GM19238 (cell line): Measurements from ENCODE around the gene TRAPPC3.
A peak's percentile ranks its signal among the peaks of the same experiment; 100 is the strongest.

Experiments used
- DNase-seq: peaks from one replicate; pipeline ENCODE4 v3.0.0; 2011; ENCODE audit warnings: low spot score; ENCODE audit not compliant: insufficient read length

TRAPPC3 gene

GRCh38 chr1:36126797-36127500 lies 22.3 kb downstream of the TRAPPC3 start:
- no peak for DNase-seq

- DNase-seq: no peak
Measured at GRCh38 chr1:36126005-36126716, 23.1 kb downstream of the TRAPPC3 start.

- DNase-seq: no peak
Measured at GRCh38 chr1:36125129-36125991, 23.9 kb downstream of the TRAPPC3 start, which contains the start of gene COL8A2. TSS of gene COL8A2 (minus strand) at chr1:36125222. CDS start at chr1:36100242, 24,980 bp downstream.

- no peak for DNase-seq
Measured at GRCh38 chr1:36124404-36125128, 24.7 kb downstream of the TRAPPC3 start.

GRCh38 chr1:36123356-36123755 lies 25.9 kb downstream of the TRAPPC3 start:
- DNase-seq: peak; percentile 47

- DNase-seq: no peak
Measured at GRCh38 chr1:36122062-36123030, 26.9 kb downstream of the TRAPPC3 start.

- no peak for DNase-seq
Measured at GRCh38 chr1:36119456-36119855, 29.8 kb downstream of the TRAPPC3 start.

GRCh38 chr1:36118447-36119204 lies 30.7 kb downstream of the TRAPPC3 start:
- no peak for DNase-seq

GRCh38 chr1:36116901-36117300 lies 32.4 kb downstream of the TRAPPC3 start:
- no peak for DNase-seq

GRCh38 chr1:36115931-36116330 lies 33.4 kb downstream of the TRAPPC3 start:
- no peak for DNase-seq

- no peak for DNase-seq
Measured at GRCh38 chr1:36115200-36115669, 34.1 kb downstream of the TRAPPC3 start.

- no peak for DNase-seq
Measured at GRCh38 chr1:36114371-36114770, 34.9 kb downstream of the TRAPPC3 start.

GRCh38 chr1:36112823-36113222 lies 36.5 kb downstream of the TRAPPC3 start:
- no peak for DNase-seq

GRCh38 chr1:36111151-36111550 lies 38.1 kb downstream of the TRAPPC3 start:
- DNase-seq: no peak

GRCh38 chr1:36109041-36109679 lies 40.1 kb downstream of the TRAPPC3 start:
- DNase-seq: no peak

GRCh38 chr1:36108314-36108713 lies 41.0 kb downstream of the TRAPPC3 start:
- no peak for DNase-seq

- DNase-seq: no peak
Measured at GRCh38 chr1:36107394-36107793, 41.9 kb downstream of the TRAPPC3 start.

- DNase-seq: no peak
Measured at GRCh38 chr1:36106269-36106668, 43.0 kb downstream of the TRAPPC3 start.

GRCh38 chr1:36101546-36101945 lies 47.7 kb downstream of the TRAPPC3 start:
- DNase-seq: no peak
